AG09309 (cell line): Measurements from ENCODE around the gene TMX3.

Experiments used
- DNase-seq: peaks from one replicate; pipeline ENCODE4 v3.0.0-alpha.2; 2010; ENCODE audit warnings: low read depth
- H3K4me3 ChIP-seq: 2 replicates; pipeline ENCODE4 v1.5.1; 2011; ENCODE audit warnings: mild to moderate bottlenecking, low read depth, low read length, moderate library complexity; ENCODE audit not compliant: control insufficient read depth
- CTCF ChIP-seq: IDR thresholded peaks from 2 replicates; pipeline ENCODE4 v1.5.1; 2011; ENCODE audit warnings: mild to moderate bottlenecking, low read depth, low read length, inconsistent platforms; ENCODE audit not compliant: insufficient read depth, control insufficient read depth; ENCODE audit errors: missing control alignments

TMX3 gene

GRCh38 chr18:68714712-68715496 is at the start of gene TMX3:
Gene TMX3, minus strand, starts transcription at chr18:68715108. Its CDS starts 127 bp downstream, at chr18:68714981.
- TF ChIP-seq CTCF = no peak
- DNase-seq = peak; percentile 52

GRCh38 chr18:68764016-68764415 is 49.1 kb upstream of the TMX3 start:
- no peak for TF ChIP-seq CTCF
- DNase-seq = no peak
- no peak overlapping the region for H3K4me3 ChIP-seq

More at GRCh38 chr18:68714712-68715496, at the start of gene TMX3:
- peak within 1 kb of the TSS; percentile 90 for H3K4me3 ChIP-seq

GRCh38 chr18:68763083-68763482 is 48.2 kb upstream of the TMX3 start:
- no peak for DNase-seq
- no peak overlapping the region for H3K4me3 ChIP-seq
- TF ChIP-seq CTCF = no peak

- no peak overlapping the region for H3K4me3 ChIP-seq
- TF ChIP-seq CTCF = no peak
- no peak for DNase-seq
These were observed 44.4 kb upstream of the TMX3 start for GRCh38 chr18:68759308-68759707.

GRCh38 chr18:68757126-68757525 is 42.2 kb upstream of the TMX3 start:
- no peak overlapping the region for H3K4me3 ChIP-seq
- TF ChIP-seq CTCF = no peak
- no peak for DNase-seq

GRCh38 chr18:68742206-68742605 is 27.3 kb upstream of the TMX3 start:
- no peak overlapping the region for H3K4me3 ChIP-seq
- DNase-seq = no peak
- TF ChIP-seq CTCF = no peak
